HG03060 (cell line): ENCODE results near the gene PRR9.

ENCODE experiments used
- ATAC-seq: cut with Tn5 transposase; IDR thresholded peaks from one replicate; pipeline ENCODE4 v1.9.1; 2021; ENCODE audit warnings: low read depth, moderate number of reproducible peaks; ENCODE audit not compliant: unreplicated experiment

PRR9 gene

DNA sequence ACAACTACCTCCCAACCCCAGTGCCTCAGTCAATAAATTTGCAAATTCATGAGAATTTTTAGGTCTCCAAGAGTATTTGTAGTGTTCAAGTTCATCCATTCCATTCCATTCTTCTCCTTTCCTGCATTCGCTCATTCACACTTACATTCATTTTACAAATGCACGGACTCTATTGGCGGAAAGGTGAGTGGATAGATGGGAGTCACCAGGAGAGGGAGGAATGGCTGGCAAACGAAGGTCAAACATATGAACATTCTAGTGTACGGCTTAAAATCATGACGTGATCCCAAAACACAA, 44.6 kb downstream of the PRR9 start:
- ATAC-seq, result no peak

DNA sequence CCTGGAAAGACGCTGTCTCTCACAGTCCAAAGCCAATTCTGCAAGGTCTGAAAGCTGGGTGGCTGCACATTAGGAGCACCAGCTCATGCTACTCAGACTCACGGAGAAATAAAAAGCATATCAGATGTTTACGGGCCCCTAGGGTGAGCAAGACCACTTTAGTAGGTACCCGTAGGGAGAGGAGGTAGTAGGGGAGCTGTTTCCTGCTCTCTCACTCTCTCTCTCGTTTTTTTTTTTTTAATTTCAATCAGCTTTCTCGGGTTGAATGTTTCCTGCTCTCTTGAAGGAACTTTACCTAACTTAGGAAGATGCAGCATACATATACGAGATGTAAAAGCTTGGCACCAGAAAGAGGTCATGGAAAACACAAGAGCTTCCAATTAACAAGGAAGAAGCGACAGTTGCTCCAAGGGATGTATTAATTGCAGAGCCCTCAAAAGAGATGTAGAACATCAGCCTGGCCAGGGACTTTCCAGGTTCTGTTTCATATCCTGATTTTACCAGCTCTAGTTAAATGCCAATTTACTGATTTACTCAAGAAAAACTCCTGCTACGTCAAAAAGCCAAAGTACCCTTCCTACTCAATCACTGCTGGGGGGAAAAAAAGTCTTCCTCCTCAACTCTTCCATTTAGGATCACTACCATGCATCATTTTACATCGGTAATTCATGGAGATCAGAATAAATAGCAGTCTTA, 45.2 kb downstream of the PRR9 start:
- ATAC-seq, result no peak

DNA sequence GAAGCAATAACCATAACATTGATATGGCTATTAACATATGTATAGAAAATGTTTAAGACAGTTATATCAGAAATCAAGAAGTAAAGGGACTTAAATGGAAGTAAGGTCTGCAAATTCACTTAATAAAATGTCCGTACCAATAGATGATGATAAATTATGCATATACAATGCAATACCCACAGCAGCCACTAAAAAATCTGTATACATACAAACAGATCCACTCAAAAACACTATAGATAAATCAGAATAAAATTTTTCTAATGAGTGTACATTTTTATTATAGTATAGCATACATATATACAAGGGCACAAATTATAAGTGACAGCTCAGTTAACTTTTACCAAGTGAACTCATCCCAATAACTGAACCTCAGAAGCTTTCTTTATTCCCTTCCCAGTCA, 48.1 kb downstream of the PRR9 start:
- ATAC-seq, result no peak
